ENCODE data around the gene QDPR.

QDPR gene

DNA sequence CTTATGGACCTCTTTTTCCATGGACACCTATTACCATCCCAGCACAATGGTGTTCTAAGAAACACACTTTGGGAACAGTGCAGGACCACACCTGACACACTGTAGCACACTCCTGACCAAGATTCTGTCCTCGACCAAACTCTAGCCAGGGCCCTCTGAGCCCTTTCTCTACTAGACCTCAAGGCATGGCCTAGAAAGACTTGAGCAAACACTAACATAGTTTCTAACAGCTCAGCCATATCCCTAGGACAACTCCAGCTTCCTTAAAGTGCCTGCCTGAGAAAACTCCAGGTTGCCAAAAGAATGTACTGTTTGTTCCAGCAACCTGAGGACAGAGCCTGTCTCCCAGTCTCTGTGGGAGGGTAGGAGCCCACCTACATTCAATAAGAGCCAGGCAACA lies 48.3 kb downstream of the QDPR start:
- ATAC-seq (ENCODE audit: insufficient read depth, low read depth) = no peak

DNA sequence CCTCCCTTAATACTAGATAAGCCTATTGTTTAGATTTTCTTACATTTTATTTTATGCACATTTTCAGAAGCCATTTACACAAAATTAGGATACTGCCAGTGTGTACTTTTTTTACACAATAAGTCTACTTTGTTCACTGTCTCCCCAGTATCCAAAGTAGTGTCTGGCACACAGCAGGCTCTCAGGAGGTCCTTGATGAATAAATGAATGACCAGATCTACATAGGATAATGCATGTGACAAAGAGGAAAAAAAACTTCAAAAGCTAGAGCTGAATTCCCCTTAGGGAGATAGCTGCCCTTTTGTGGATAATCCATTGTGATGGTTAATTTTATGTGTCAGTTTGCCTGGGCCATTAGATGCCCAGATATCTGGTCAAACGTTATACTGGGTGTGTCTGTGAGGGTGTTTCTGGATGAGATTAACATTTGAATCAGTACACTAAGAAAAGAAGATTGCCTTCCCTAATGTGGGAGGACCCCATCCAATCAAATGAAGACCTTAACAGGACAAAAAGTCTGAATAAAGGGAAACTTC lies 61.6 kb downstream of the QDPR start:
- no peak overlapping the region for H3K4me2 ChIP-seq (ENCODE audit: insufficient read depth, low read length)
- no peak overlapping the region for H3K4me3 ChIP-seq (ENCODE audit: low read depth in 1 of 2, low read length in 2 of 2)
- no peaks in the 10 kb centered on the region for H3K9me3 ChIP-seq (ENCODE audit: insufficient read depth, low read length, severe bottlenecking)
- DNase-seq = no peak
- no peak overlapping the region for H2AFZ ChIP-seq (ENCODE audit: low read depth, low read length)
- H3K79me2 ChIP-seq (ENCODE audit: insufficient read depth, low read length) = no peaks in the 10 kb centered on the region
- no peaks in the 10 kb centered on the region for H3K36me3 ChIP-seq (ENCODE audit: insufficient read depth, low read length)
- no peak for ATAC-seq (ENCODE audit: insufficient read depth, low read depth)
- no peak overlapping the region for H3K9ac ChIP-seq (ENCODE audit: low read depth, low read length)
- TF ChIP-seq EZH2 (IDR thresholded peaks at IDR 0.05; ENCODE audit: borderline replicate concordance, low read depth, low read length, severe bottlenecking) = no peak
- TF ChIP-seq, protein P1, sequence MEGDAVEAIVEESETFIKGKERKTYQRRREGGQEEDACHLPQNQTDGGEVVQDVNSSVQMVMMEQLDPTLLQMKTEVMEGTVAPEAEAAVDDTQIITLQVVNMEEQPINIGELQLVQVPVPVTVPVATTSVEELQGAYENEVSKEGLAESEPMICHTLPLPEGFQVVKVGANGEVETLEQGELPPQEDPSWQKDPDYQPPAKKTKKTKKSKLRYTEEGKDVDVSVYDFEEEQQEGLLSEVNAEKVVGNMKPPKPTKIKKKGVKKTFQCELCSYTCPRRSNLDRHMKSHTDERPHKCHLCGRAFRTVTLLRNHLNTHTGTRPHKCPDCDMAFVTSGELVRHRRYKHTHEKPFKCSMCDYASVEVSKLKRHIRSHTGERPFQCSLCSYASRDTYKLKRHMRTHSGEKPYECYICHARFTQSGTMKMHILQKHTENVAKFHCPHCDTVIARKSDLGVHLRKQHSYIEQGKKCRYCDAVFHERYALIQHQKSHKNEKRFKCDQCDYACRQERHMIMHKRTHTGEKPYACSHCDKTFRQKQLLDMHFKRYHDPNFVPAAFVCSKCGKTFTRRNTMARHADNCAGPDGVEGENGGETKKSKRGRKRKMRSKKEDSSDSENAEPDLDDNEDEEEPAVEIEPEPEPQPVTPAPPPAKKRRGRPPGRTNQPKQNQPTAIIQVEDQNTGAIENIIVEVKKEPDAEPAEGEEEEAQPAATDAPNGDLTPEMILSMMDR (IDR thresholded peaks at IDR 0.05; ENCODE audit: borderline replicate concordance, extremely low read depth, low read length, poor library complexity, severe bottlenecking) = no peak
- peaks cover 4% of the 10 kb centered on the region for H3K27me3 ChIP-seq (ENCODE audit: insufficient read depth, low read length, poor library complexity)
- no peaks in the 10 kb centered on the region for H4K20me1 ChIP-seq (ENCODE audit: insufficient read depth, low read length)
- no peaks in the 10 kb centered on the region for H3K4me1 ChIP-seq (ENCODE audit: insufficient read depth, low read length)
- H3K27ac ChIP-seq (ENCODE audit: low read length) = no peak overlapping the region

More for the DNA sequence above, 48.3 kb downstream of the QDPR start:
- Histone ChIP-seq H3K9me3 (ENCODE audit: insufficient read depth, low read length, severe bottlenecking) (no peaks in the 10 kb centered on the region), H3K36me3 (ENCODE audit: insufficient read depth, low read length) (no peaks in the 10 kb centered on the region), H3K27ac (ENCODE audit: low read length) (no peak overlapping the region), H3K9ac (ENCODE audit: low read depth, low read length) (no peak overlapping the region), H4K20me1 (ENCODE audit: insufficient read depth, low read length) (no peaks in the 10 kb centered on the region), H3K79me2 (ENCODE audit: insufficient read depth, low read length) (no peaks in the 10 kb centered on the region), H3K4me3 (ENCODE audit: low read depth in 1 of 2, low read length in 2 of 2) (no peak overlapping the region), H3K4me1 (ENCODE audit: insufficient read depth, low read length) (no peaks in the 10 kb centered on the region), H3K27me3 (ENCODE audit: insufficient read depth, low read length, poor library complexity) (no peaks in the 10 kb centered on the region), H3K4me2 (ENCODE audit: insufficient read depth, low read length) (no peak overlapping the region), H2AFZ (ENCODE audit: low read depth, low read length) (no peak overlapping the region)
- no peak for DNase-seq
- no peak for TF ChIP-seq EZH2 (IDR thresholded peaks at IDR 0.05; ENCODE audit: borderline replicate concordance, low read depth, low read length, severe bottlenecking)
- TF ChIP-seq, protein P1 (IDR thresholded peaks at IDR 0.05; ENCODE audit: borderline replicate concordance, extremely low read depth, low read length, poor library complexity, severe bottlenecking) = no peak

DNA sequence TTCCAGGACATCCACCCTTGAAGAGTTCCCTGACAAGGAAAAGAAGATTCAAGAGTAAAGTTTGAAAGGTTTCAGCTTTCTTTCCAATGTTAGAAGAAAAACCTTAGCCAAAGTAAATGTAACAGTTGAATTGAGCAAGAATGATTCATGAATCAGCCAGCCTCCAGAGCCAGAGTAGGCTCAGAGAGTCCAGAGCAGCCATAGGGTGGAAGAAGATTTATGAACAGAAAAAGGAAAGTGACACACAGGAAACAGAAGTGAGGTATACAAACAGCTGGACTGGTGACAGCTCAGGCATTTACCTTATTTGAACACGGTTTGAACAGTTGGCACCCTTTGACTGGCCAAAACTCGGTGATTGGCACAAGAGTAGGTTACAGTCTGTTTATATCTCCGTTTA lies 63.2 kb downstream of the QDPR start:
- no peak for ATAC-seq (ENCODE audit: insufficient read depth, low read depth)

More for the DNA sequence above, 63.2 kb downstream of the QDPR start:
- Histone ChIP-seq H3K4me3 (ENCODE audit: low read depth in 1 of 2, low read length in 2 of 2) (no peak overlapping the region), H2AFZ (ENCODE audit: low read depth, low read length) (no peak overlapping the region), H3K79me2 (ENCODE audit: insufficient read depth, low read length) (no peaks in the 10 kb centered on the region), H3K4me2 (ENCODE audit: insufficient read depth, low read length) (no peak overlapping the region), H4K20me1 (ENCODE audit: insufficient read depth, low read length) (no peaks in the 10 kb centered on the region), H3K9me3 (ENCODE audit: insufficient read depth, low read length, severe bottlenecking) (no peaks in the 10 kb centered on the region), H3K27ac (ENCODE audit: low read length) (no peak overlapping the region), H3K4me1 (ENCODE audit: insufficient read depth, low read length) (no peaks in the 10 kb centered on the region), H3K27me3 (ENCODE audit: insufficient read depth, low read length, poor library complexity) (peaks cover 3% of the 10 kb centered on the region), H3K36me3 (ENCODE audit: insufficient read depth, low read length) (no peaks in the 10 kb centered on the region), H3K9ac (ENCODE audit: low read depth, low read length) (no peak overlapping the region)
- no peak for DNase-seq
- TF ChIP-seq, protein P1 (IDR thresholded peaks at IDR 0.05; ENCODE audit: borderline replicate concordance, extremely low read depth, low read length, poor library complexity, severe bottlenecking) = no peak
- no peak for TF ChIP-seq EZH2 (IDR thresholded peaks at IDR 0.05; ENCODE audit: borderline replicate concordance, low read depth, low read length, severe bottlenecking)

All from DND-41 (cell line).